DMS79 (cell line): ENCODE data around the gene ZNF629.

Experiments
- DNase-seq: peaks from one replicate; lab custom pipeline; 2025; lab: John Stamatoyannopoulos, UW

ZNF629 gene

DNA sequence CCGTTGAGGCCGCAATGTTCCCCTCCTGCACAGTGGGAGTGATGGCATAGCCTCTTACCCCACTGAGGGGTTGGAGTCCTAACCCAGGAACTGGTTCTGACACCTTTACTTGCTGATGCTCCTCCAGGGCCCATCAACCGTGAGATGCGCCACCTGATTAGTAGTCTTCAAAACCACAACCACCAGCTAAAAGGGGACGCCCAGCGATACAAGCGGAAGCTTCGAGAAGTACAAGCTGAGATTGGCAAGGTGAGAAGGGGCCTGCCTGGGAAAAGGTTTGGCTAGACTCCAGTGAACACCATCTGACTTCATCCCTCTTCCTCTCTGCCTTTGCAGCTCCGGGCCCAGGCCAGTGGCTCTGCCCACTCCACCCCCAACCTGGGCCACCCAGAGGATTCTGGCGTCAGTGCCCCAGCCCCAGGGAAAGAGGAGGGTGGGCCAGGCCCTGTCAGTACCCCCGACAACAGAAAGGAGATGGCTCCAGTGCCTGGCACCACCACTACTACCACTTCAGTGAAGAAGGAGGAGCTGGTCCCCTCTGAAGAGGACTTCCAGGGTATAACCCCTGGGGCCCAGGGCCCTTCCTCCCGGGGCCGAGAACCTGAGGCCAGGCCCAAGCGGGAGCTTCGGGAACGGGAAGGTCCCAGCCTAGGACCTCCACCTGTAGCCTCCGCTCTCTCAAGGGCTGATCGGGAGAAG, 19.1 kb downstream of the ZNF629 start:
- DNase-seq: no peak

- no peak for DNase-seq
These were observed 20.1 kb downstream of the ZNF629 start for GRCh38 chr16:30766933-30767284.

DNA sequence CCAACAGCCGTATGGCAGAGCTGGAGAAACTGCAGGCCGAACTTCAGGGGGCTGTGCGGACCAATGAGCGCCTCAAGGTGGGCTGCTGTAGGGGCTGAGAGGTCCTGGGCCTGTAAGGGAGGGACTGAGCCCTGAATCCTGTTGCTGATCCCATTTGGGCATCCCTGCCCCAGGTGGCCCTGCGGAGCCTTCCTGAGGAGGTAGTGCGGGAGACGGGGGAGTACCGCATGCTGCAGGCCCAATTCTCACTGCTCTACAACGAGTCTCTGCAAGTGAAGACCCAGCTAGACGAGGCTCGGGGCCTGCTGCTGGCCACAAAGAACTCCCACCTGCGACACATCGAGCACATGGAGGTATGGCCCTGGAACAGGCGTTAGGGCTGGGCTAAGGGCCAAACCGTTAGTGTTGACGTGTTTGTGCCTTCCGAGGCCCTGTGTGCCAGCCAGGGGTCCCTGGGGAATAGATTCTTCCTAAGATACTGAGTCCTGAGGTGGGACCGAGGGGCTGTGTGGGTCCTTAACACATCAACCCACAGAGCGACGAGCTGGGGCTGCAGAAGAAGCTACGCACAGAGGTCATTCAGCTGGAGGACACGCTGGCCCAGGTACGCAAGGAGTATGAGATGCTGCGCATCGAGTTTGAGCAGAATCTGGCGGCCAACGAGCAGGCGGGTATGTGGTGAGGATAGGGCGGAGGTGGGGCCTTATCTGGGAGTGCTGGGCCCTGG, 20.6 kb downstream of the ZNF629 start:
- DNase-seq: no peak

DNA sequence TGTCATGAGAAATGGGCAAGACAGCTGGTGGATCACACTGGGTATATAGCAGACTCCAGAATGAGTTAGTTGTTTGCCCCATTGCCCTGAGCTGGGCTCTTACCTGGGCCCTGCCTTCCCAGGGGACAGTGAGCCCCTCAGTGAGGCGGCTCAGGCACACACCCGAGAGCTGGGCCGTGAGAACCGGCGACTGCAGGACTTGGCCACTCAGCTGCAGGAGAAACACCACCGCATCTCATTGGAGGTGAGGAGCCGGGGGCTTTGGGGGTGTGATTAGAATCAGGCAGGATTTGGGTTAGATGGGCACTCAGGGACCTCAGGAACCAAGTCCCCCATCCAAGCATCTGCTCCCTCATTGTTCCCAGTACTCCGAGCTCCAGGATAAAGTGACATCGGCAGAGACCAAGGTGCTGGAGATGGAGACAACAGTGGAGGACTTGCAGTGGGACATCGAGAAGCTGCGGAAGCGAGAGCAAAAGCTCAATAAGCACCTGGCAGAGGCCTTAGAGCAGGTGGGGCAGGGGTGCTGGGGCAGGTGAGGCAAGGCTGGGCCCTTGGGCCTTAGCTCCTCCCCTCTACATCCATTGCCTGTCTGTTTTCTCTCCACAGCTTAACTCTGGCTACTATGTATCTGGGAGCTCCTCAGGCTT, 22.1 kb downstream of the ZNF629 start:
- DNase-seq: no peak

DNA sequence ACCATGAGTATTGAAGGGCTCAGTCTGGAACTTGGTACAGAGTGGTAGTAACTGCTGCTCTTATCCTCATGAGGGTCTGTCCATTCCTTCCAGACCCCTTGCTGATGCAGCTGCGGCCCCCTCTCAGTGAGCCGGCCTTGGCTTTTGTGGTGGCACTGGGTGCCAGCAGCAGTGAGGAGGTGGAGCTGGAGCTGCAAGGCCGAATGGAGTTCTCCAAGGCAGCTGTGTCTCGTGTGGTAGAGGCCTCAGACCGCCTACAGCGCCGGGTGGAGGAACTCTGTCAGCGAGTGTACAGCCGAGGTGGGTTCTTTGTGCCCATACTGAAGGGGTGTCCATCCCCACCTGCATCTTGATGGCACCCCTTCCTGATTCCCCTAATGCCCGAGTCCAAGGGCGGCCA, 22.9 kb downstream of the ZNF629 start:
- no peak for DNase-seq

- DNase-seq: no peak
These were observed 23.8 kb downstream of the ZNF629 start for GRCh38 chr16:30762991-30763725.

DNA sequence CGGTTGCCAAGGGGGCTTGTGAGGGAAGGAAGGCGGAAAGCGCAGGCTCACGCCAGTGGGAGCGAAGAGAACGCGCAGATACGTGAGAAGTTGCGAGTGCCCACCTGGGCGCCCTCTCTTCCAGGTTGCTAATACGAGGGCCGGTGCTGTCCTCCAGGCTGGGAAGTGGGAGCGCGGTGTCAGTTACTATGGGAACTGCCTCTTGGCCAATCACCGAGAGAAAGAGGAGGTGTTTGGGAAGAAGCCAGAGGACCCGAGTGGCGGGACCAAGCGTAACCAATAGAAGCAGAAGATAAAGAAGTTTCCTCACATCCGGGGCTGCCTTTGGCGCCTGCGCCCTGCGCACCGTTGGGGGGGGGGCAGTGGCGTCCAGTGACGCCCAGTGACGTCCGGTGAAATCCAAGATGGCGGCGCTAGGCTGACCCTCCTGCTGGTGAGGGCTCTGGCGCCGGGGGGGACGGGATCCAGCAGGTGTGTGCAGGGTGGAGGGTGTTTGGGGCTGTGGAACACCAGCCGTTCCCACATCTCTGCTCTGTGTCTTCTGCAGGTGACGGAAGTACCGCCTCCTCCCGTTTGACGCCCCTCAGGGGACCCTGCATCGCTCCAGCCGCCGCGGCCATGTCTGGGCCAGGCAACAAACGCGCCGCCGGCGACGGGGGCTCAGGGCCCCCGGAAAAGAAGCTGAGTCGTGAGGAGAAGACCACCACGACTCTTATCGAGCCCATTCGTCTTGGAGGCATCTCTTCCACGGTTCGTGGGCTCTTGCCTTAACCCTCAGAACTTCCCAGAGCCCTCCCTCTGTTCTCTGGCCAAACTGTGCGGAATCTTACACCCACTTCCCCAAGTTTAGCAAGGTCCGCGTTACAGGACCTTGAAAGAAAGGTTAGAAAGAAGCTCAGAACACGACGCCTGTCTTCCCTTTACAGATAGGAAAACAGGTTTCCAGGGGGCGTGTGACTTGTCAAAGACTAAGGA, 24.8 kb downstream of the ZNF629 start, which contains the start of the genes CFAP119 and RNF40:
Gene CFAP119 (minus strand): TSS at position 135 of the 975 bp plus-strand sequence. CDS start 314 bp downstream, outside the sequence.
Gene RNF40 (plus strand): TSS at position 395 of the 975 bp plus-strand sequence. CDS start 224 bp downstream, at position 619.
- peak; percentile 97 for DNase-seq

DNA sequence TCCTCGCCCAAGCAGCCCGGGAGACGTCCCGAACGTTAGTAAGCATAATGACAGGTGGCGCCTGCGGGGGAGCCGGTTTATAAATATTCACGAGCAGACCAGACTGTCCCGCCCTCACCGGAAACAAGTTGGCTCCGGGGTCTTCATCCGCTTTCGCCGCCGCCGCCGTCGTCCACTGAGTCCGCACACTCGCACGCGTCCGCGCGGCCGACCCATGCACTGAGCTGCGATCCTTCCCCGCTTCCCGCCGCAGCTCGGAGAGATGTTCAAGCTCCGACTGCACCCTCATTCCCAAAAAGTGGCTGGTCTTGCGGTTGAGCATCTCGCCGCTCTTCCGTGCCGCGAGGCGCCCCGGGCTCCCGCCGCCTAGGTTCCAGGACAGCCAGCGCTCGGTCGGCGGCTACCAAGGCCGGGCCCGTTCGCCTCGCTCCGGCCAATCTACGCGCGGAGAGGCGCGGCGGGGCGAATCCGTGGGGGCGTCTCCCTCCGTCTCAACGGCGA, 25.5 kb downstream of the ZNF629 start:
- DNase-seq: peak; percentile 10

DNA sequence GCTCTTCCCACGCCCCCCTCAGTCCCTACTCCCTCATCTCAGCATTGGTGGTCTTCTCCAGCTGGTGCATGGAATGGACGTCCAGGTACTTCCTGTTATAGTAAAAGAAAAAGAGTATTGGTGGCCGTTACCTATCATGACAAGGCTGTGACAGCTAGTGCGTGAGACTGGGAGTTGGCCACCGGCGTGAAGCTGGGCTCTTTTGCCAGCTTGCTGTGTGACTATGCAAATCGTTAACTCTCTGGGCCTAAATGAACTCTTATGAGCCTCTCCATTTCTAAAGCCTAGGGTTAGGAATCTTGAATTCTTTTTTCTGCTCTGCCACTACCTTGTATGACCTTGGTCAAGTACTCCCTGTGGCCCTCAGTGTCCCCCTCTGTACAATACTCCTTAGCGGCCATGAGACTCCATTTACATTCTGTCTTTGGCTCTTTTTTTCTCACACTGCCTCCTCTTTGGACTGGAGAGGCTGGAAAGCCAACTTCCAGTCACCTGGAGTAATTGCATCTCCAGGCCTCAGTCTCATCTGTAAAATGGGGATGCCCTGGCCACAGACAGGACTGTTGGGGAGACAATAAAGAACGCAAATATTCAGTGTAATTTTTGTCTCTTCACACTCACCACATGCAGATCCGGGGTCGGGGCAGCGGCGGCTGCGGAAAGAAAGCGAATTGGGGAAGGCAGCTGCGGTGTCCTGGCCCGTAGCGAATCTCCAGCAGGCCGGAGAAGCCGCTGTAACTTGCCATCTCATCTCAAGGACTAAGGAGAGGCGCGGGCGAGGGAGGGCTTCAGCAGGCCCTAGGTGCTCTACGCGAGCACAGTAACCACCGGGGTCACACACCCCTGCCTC, 26.2 kb downstream of the ZNF629 start:
- no peak for DNase-seq

DNA sequence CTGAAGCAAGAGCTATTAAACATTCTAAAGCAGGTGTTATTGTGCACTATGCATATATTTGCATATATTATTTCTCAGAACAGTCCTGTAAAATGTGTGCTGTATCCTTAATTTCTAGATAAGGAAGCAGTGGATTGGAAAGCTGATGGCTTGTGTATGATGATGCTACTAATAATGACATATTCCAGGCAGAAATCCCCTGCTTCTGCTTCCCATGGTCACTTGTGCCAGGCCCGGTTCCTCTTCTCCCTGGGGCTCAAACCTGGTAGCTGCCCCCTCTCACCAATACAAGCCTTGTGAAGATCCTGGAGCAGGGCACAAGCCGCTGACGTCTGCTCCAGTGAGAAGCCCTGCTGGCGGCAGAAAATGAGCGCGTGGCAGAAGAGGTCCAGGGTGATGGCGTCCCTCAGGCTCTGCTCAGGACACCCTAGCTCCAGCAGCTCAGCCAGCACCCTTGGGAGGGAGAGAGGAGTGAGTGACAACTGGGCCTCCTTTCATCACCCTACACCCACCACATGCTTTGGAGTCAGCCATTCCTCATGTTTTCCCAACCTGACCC, 26.9 kb downstream of the ZNF629 start:
- DNase-seq: no peak

- no peak for DNase-seq
These were observed 28.0 kb downstream of the ZNF629 start for GRCh38 chr16:30758988-30759491.

GRCh38 chr16:30757316-30757715, 29.7 kb downstream of the ZNF629 start:
- no peak for DNase-seq

DNA sequence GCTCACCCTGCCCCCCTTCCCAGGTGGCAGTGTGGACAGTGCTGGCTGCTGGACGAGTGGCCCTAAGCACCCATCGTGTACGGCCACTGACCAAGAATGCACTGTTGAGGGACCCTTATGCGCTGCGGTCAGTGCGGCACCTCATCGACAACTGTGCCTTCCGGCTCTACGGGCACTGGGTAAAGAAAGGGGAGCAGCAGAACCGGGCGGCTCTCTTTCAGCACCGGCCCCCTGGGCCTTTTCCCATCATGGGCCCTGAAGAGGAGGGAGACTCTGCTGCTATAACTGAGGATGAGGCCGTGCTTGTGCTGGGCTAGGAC, 30.3 kb downstream of the ZNF629 start:
- DNase-seq: no peak

- no peak for DNase-seq
These were observed 30.8 kb downstream of the ZNF629 start for GRCh38 chr16:30755955-30756780.

GRCh38 chr16:30753596-30753995, 33.4 kb downstream of the ZNF629 start:
- no peak for DNase-seq

DNA sequence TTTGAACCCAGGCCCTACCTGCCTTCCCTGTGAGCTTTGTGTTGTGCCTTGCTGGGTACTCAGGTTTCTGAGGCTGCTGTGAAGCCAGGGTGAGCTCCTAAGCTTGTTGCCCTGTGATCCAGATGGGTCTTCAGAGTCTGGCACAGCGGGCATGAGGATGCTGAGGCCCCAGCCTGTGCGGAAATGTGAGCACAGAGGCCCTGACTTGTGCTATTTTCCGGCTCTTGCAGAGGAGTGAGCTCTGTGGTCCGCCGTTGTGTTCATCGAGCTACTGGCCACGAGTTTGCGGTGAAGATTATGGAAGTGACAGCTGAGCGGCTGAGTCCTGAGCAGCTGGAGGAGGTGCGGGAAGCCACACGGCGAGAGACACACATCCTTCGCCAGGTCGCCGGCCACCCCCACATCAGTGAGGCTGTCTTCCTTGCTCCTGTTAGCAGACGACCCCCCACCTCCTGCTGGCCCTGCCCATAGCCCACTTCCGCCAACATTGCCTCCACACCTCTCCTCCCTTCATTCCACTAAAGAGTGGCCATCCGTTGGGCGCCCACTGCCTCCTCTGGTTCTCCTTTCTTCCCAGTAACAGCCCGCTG, 36.0 kb downstream of the ZNF629 start:
- no peak for DNase-seq

- no peak for DNase-seq
These were observed 36.8 kb downstream of the ZNF629 start for GRCh38 chr16:30750201-30750600.
